ENCODE data around the gene TENM4. TPM values are rescaled to one million over a fixed set of nuclear protein-coding genes. Genes with fewer than 3 reads are reported as not detected.

TENM4 gene
- total RNA-seq, 1 donor from 2014 or later = 43.2 TPM

DNA sequence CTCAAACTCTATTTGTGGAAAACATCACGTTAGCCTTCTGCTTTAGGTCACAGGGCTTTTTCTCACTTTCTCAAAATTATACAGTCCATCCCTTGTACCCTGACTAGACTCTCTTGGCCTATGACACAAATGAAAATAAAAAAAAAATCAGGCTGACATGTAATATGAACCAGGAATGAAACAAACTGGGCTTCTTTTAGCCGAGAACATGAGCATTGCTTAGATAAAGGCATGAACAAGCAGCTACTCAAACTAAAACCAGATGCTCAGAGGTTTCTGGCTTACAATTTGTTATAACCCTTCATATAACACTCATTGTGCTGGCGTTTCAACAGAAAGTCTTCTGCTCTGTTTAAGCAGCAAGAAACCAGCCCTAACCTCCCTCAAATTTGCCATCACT, 600.6 kb downstream of the TENM4 start:
- Mint-ChIP-seq H3K27me3 (ENCODE audit: low read depth) (no peaks in the 10 kb centered on the region), H3K27ac (ENCODE audit: unreplicated experiment) (no peak overlapping the region), H3K4me1 (no peaks in the 10 kb centered on the region), H3K9me3 (no peaks in the 10 kb centered on the region), H3K36me3 (ENCODE audit: low read depth) (no peaks in the 10 kb centered on the region), H3K4me3 (no peak overlapping the region)
- DNase-seq (ENCODE audit: low read depth, low spot score) = no peak
- TF ChIP-seq, protein P1, sequence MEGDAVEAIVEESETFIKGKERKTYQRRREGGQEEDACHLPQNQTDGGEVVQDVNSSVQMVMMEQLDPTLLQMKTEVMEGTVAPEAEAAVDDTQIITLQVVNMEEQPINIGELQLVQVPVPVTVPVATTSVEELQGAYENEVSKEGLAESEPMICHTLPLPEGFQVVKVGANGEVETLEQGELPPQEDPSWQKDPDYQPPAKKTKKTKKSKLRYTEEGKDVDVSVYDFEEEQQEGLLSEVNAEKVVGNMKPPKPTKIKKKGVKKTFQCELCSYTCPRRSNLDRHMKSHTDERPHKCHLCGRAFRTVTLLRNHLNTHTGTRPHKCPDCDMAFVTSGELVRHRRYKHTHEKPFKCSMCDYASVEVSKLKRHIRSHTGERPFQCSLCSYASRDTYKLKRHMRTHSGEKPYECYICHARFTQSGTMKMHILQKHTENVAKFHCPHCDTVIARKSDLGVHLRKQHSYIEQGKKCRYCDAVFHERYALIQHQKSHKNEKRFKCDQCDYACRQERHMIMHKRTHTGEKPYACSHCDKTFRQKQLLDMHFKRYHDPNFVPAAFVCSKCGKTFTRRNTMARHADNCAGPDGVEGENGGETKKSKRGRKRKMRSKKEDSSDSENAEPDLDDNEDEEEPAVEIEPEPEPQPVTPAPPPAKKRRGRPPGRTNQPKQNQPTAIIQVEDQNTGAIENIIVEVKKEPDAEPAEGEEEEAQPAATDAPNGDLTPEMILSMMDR (conservative IDR thresholded peaks at IDR 0.05) = no peak

DNA sequence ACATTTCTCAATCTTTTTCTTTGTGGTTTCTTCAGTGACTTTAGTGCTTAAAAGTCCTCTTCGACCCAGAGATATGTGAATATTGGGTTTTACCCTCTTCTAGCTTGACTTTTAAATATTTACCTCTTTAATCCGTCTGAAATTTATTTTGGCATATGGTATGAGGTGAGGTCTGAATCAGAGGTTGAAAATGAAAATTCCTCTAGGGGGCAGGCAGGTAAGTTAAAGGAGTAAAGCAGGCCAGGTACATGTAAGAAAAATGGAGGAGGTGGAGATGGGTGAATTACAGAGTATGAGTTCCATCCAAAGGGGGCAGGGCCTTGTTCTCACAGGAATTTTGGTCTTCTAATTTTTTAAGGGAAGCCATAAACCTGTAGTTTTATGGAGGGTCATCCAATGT, 602.4 kb downstream of the TENM4 start:
- no peak for DNase-seq (ENCODE audit: low read depth, low spot score)
- H3K36me3 Mint-ChIP-seq (ENCODE audit: low read depth) = no peaks in the 10 kb centered on the region
- no peaks in the 10 kb centered on the region for H3K4me1 Mint-ChIP-seq
- TF ChIP-seq, protein P1 (conservative IDR thresholded peaks at IDR 0.05) = no peak
- no peaks in the 10 kb centered on the region for H3K27me3 Mint-ChIP-seq (ENCODE audit: low read depth)
- H3K27ac Mint-ChIP-seq (ENCODE audit: unreplicated experiment) = no peak overlapping the region
- no peak overlapping the region for H3K4me3 Mint-ChIP-seq
- no peaks in the 10 kb centered on the region for H3K9me3 Mint-ChIP-seq

DNA sequence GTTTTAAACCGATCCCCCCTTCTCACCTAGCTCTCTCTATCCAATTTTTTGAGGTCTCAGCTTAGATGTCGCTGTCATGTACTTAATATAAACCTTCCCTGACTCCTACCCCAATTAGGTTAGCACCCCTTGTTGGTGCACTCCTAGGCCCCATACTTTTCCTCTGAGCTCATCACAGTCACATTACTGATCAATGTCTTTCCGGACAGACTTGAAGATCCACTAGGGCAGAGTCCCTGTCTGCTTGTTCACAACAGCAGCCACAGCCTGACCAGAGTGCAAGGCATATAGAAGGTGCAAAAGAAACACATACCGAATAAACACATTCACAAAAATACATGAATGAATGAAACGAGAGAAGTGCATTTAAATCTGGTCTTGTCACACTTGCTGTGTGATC, 605.2 kb downstream of the TENM4 start:
- Mint-ChIP-seq H3K4me3 (no peak overlapping the region), H3K27ac (ENCODE audit: unreplicated experiment) (peak overlapping the region; percentile 19), H3K27me3 (ENCODE audit: low read depth) (no peaks in the 10 kb centered on the region), H3K9me3 (no peaks in the 10 kb centered on the region), H3K36me3 (ENCODE audit: low read depth) (no peaks in the 10 kb centered on the region), H3K4me1 (peaks cover 11% of the 10 kb centered on the region)
- TF ChIP-seq, protein P1 (conservative IDR thresholded peaks at IDR 0.05) = no peak
- DNase-seq (ENCODE audit: low read depth, low spot score) = no peak

DNA sequence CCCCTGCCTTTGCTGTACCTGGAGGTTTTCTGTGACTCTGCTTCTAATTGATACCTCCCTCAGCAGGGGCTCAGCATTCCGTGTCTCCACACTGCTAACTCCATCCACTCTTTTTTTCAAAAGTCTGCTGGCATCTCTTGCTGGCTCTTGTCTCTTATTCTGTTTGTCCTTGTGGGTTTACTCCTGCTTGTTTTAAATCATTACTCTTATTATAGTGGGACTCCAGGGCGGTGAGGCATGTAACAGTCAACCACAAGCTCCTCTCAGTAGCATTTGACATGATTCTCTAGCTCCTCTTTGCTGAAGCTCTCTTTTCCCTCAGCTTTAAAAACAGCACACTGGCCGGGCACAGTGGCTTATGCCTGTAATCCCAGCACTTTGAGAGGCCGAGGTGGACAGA, 605.9 kb downstream of the TENM4 start:
- Mint-ChIP-seq H3K36me3 (ENCODE audit: low read depth) (no peaks in the 10 kb centered on the region), H3K27ac (ENCODE audit: unreplicated experiment) (no peak overlapping the region), H3K4me1 (peaks cover 11% of the 10 kb centered on the region), H3K4me3 (no peak overlapping the region), H3K9me3 (no peaks in the 10 kb centered on the region), H3K27me3 (ENCODE audit: low read depth) (no peaks in the 10 kb centered on the region)
- TF ChIP-seq, protein P1 (conservative IDR thresholded peaks at IDR 0.05) = no peak
- no peak for DNase-seq (ENCODE audit: low read depth, low spot score)

DNA sequence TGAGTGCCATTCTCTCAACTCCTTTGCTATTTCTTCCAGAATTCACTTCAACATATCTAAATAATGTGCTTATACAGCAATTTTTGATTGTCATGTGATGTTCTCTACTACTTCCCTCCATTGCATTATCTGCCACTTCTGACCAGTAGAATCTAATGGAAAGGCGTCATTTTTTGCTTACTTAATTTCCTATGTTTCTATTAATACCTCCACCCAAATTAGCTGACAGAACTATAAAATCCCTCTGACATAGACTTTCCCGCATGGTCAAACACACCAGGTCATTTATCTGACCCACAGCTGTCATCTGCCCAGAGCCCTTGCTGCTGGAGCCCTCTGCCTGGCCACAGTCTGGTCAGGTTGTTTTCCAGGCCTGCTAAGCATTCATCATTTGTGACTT, 607.6 kb downstream of the TENM4 start:
- TF ChIP-seq, protein P1 (conservative IDR thresholded peaks at IDR 0.05) = no peak
- H3K36me3 Mint-ChIP-seq (ENCODE audit: low read depth) = no peaks in the 10 kb centered on the region
- H3K9me3 Mint-ChIP-seq = no peaks in the 10 kb centered on the region
- no peak overlapping the region for H3K27ac Mint-ChIP-seq (ENCODE audit: unreplicated experiment)
- no peaks in the 10 kb centered on the region for H3K27me3 Mint-ChIP-seq (ENCODE audit: low read depth)
- no peak for DNase-seq (ENCODE audit: low read depth, low spot score)
- H3K4me3 Mint-ChIP-seq = no peak overlapping the region
- H3K4me1 Mint-ChIP-seq = peaks cover 11% of the 10 kb centered on the region
